DMS53 (cell line): Measurements from ENCODE around the gene GCGR.
A peak's percentile ranks its signal among the peaks of the same experiment; 100 is the strongest.
"Not testable (repeated sequence)": the region's sequence is repeated elsewhere in the genome, so short reads cannot be mapped to it uniquely, and the experiment has no call there.

ENCODE experiments used
- DNase-seq: peaks from one replicate; lab custom pipeline; 2025; lab: John Stamatoyannopoulos, UW

The GCGR gene

GRCh38 chr17:81832608-81833159 is 28.7 kb downstream of the GCGR start:
- no peak for DNase-seq

GRCh38 chr17:81833160-81833920 is 29.4 kb downstream of the GCGR start, which contains the start of gene MCRIP1:
Gene MCRIP1 (minus strand): TSS chr17:81833291. CDS start chr17:81824506, 8,785 bp downstream.
- peak; percentile 99 for DNase-seq

- DNase-seq = no peak
Observed at GRCh38 chr17:81833921-81834830, 30.2 kb downstream of the GCGR start.

- no peak for DNase-seq
Observed at GRCh38 chr17:81834831-81835267, 30.9 kb downstream of the GCGR start, which contains the start of gene PPP1R27. Gene PPP1R27 (minus strand): TSS chr17:81835050. CDS start chr17:81834953, 97 bp downstream.

- no peak for DNase-seq
Observed at GRCh38 chr17:81837641-81838040, 33.7 kb downstream of the GCGR start.

GRCh38 chr17:81838753-81839255 is 34.9 kb downstream of the GCGR start:
- no peak for DNase-seq

- no peak for DNase-seq
Observed at GRCh38 chr17:81839301-81839700, 35.4 kb downstream of the GCGR start.

- not testable (repeated sequence) for DNase-seq
Observed at GRCh38 chr17:81840059-81840458, 36.1 kb downstream of the GCGR start.

GRCh38 chr17:81840826-81841778 is 37.2 kb downstream of the GCGR start:
- DNase-seq = peak; percentile 45

- DNase-seq = no peak
Observed at GRCh38 chr17:81841866-81842265, 37.9 kb downstream of the GCGR start.

GRCh38 chr17:81842378-81842724 is 38.4 kb downstream of the GCGR start:
- DNase-seq = no peak

GRCh38 chr17:81842725-81843504 is 39.0 kb downstream of the GCGR start:
- no peak for DNase-seq

- no peak for DNase-seq
Observed at GRCh38 chr17:81843713-81844326, 39.9 kb downstream of the GCGR start.

- no peak for DNase-seq
Observed at GRCh38 chr17:81844327-81844851, 40.4 kb downstream of the GCGR start.

- DNase-seq = no peak
Observed at GRCh38 chr17:81844887-81845286, 40.9 kb downstream of the GCGR start.

GRCh38 chr17:81845361-81845760 is 41.4 kb downstream of the GCGR start:
- DNase-seq = no peak

GRCh38 chr17:81845881-81846742 is 42.2 kb downstream of the GCGR start:
- DNase-seq = no peak
